DMS 273 treated with DMSO at 0.1 percent for 48 hours (cell line): ENCODE measurements around the gene PRIM2.
"Not testable (repeated sequence)": the region's sequence is repeated elsewhere in the genome, so short reads cannot be mapped to it uniquely, and the experiment has no call there.

Experiments
- DNase-seq: peaks from one replicate; lab custom pipeline; 2025; lab: John Stamatoyannopoulos, UW

The PRIM2 gene

GRCh38 chr6:57317060-57317943, at the start of gene PRIM2:
Gene PRIM2, plus strand, starts transcription at chr6:57317630. Its CDS starts 816 bp downstream, at chr6:57318446.
- peak; percentile 81 for DNase-seq

- DNase-seq, result no peak
These were observed 49.2 kb upstream of the PRIM2 start for GRCh38 chr6:57268294-57268640.

- not testable (repeated sequence) for DNase-seq
These were observed 43.2 kb upstream of the PRIM2 start for GRCh38 chr6:57274113-57274824.

GRCh38 chr6:57275384-57275783, 42.0 kb upstream of the PRIM2 start:
- no peak for DNase-seq

- DNase-seq, result no peak
These were observed 40.5 kb upstream of the PRIM2 start for GRCh38 chr6:57276946-57277345.

- no peak for DNase-seq
These were observed 38.9 kb upstream of the PRIM2 start for GRCh38 chr6:57278570-57278969.

GRCh38 chr6:57279013-57279412, 38.4 kb upstream of the PRIM2 start:
- DNase-seq, result no peak

GRCh38 chr6:57283106-57283505, 34.3 kb upstream of the PRIM2 start:
- DNase-seq, result no peak

GRCh38 chr6:57283911-57284455, 33.4 kb upstream of the PRIM2 start:
- DNase-seq, result no peak

- not testable (repeated sequence) for DNase-seq
These were observed 29.3 kb upstream of the PRIM2 start for GRCh38 chr6:57288136-57288535.

GRCh38 chr6:57293472-57293871, 24.0 kb upstream of the PRIM2 start:
- DNase-seq, result not testable (repeated sequence)

- no peak for DNase-seq
These were observed 22.5 kb upstream of the PRIM2 start for GRCh38 chr6:57294862-57295445.

- DNase-seq, result no peak
These were observed 19.9 kb upstream of the PRIM2 start for GRCh38 chr6:57297505-57297904.

GRCh38 chr6:57298741-57299140, 18.7 kb upstream of the PRIM2 start:
- DNase-seq, result peak; percentile 72

GRCh38 chr6:57301757-57302156, 15.7 kb upstream of the PRIM2 start:
- no peak for DNase-seq

- DNase-seq, result no peak
These were observed 15.0 kb upstream of the PRIM2 start for GRCh38 chr6:57302477-57302876.

GRCh38 chr6:57303931-57304681, 13.3 kb upstream of the PRIM2 start:
- DNase-seq, result no peak

- DNase-seq, result no peak
These were observed 12.3 kb upstream of the PRIM2 start for GRCh38 chr6:57305107-57305506.

GRCh38 chr6:57305761-57306160, 11.7 kb upstream of the PRIM2 start:
- DNase-seq, result no peak

GRCh38 chr6:57306273-57306672, 11.2 kb upstream of the PRIM2 start:
- DNase-seq, result no peak

GRCh38 chr6:57307850-57308249, 9.6 kb upstream of the PRIM2 start:
- no peak for DNase-seq

GRCh38 chr6:57308755-57309154, 8.7 kb upstream of the PRIM2 start:
- not testable (repeated sequence) for DNase-seq
